Activated T-cell treated with anti-CD3 and anti-CD28 coated beads for 4 hours (primary cell): ENCODE measurements around the gene KCTD14.
"Not testable (repeated sequence)": the region's sequence is repeated elsewhere in the genome, so short reads cannot be mapped to it uniquely, and the experiment has no call there.

Experiments
- DNase-seq: peaks from one replicate; pipeline ENCODE4 v3.0.0-alpha.2; 2020

Gene KCTD14, protein sequence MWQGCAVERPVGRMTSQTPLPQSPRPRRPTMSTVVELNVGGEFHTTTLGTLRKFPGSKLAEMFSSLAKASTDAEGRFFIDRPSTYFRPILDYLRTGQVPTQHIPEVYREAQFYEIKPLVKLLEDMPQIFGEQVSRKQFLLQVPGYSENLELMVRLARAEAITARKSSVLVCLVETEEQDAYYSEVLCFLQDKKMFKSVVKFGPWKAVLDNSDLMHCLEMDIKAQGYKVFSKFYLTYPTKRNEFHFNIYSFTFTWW

DNA sequence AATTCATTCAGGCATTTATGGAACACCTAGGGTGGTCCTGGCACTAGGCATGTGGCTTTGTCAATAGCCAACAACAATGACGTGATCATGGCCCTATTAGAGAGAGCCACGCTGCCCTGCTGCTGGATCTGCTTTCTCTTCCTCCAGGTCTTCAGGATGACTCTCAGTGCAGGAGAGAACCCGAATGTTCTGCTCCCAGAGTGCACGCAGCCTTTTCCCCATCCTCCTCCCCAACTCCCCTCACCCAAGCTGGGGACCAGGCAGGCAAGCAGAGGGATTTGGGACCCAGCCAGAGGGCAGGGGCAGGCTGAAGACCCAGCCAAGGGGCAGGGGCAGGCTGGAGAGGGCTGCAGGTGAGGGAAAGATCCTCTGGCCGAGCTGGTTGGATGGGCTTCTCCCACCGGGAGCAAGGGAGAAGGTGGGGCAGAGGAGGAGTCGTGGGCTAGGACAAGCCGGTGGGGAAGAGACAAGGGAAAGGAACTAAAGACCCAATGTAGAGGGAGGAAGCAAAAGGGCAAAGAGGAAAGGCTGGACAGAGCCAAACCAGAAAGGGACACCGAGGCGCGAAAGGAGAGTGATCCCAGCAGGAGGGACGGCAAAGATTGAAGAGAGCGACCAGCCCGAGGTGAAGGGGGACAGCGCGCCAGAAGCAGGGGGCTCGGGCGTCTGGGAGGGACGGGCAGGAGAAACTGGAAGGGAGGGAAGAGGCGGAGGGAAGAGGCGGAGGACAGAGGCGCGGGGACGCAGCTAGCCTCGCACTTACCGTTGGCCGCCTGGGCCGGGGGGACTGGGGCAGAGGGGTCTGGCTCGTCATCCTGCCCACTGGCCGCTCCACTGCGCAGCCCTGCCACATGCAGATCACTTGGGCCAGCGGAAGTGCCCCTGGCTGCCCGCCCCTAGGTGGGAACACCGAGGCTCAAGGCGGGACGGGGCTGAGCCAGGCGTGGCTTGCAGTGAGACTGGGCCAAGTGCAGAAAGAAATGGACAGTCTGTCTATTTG is at the start of gene KCTD14:
Gene KCTD14 (minus strand): TSS at position 880 of the 1,000 bp plus-strand sequence. CDS start 27 bp downstream, at position 853.
- no peak for DNase-seq

DNA sequence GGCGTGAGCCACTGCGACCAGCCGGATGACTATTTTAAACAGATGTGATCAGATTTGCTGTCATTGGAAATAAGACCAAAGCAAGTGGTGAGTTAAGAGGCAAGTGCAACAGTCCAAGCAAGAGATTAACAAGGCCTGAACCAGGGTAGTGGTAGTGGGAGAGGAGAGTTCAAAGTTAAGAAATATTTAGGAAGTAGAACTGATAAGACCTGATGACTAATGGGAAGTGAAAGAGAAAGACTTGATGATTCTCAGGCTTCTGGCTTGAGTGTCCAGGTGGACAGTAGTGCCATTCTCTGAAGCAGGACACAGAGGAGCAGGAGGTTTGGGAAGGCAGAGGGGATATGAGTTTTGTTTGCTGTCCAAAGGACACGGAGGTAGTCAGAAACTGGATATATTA is 49.4 kb upstream of the KCTD14 start:
- no peak for DNase-seq

DNA sequence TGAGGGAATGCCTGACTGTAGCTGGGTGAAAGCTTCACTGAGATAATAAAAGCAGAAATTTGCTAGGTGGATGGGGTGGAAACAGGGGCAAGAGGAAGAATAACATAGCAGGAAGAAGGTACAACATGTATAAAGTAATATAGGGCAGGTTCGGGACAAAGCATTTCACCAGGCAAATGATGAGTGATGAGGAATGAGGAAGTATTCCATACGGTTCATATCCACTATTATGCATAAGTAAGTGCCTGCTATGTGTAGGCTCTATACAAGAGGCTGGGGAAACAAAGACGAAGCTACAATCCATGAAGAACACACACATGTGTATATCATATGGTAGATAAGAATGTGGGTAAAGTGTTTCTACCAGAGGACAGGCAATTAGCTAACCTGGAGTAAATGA is 48.6 kb upstream of the KCTD14 start:
- DNase-seq: no peak

DNA sequence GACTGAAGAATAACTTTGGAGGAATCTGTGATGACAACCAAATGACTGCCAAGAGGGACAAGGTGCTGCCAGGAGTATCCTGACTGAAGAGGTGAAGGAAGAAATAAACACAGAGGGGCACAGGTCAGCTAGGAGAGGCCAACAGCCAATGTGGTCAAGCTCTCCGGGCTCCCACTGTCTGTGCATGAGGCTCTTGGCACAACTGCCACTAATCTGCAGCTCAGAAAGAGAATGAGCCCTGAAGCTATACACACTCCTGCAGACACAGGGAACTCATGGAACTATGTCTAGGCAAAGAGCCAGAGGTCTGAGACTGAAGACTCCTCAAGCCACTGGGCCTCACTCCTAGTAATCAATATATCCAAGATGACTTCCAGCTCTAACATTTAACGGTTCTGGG is 47.5 kb upstream of the KCTD14 start:
- no peak for DNase-seq

DNA sequence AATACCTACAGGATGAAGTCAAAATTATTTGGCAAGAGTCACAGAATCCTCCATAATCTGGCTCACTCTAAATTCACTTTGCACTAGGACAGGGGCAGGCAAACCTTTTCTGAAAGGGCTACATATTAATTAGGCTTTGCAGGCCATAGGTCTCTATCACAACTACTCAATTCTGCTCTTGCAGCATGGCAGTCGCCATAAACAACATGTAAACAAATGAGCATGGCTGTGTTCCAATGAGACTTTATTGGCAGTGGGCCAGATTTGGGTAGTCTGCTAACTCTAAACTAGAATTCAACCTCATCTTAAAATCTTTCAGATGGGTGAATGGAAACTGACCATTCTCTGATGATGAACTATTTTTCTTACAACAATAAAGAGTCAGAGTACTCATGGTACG is 46.4 kb upstream of the KCTD14 start:
- no peak for DNase-seq

DNA sequence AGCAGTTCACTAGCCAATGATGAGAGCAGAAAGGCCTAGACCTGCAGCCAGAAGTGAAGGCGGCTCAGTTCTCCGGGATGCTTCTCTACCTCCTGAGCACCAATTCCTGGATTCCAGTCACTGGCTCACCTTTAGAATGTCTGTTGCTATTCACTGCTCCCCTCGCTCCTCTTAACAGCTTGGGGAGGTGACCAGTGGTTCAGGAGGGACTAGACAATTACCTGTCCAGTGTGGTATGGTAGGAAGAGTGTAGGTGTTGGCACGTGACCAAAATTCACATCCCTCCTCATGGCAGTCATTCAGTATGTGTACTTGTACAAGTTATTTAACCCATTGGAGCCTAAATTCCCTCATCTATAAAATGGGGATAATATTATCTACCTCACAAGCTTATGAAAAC is 44.6 kb upstream of the KCTD14 start:
- DNase-seq: no peak

DNA sequence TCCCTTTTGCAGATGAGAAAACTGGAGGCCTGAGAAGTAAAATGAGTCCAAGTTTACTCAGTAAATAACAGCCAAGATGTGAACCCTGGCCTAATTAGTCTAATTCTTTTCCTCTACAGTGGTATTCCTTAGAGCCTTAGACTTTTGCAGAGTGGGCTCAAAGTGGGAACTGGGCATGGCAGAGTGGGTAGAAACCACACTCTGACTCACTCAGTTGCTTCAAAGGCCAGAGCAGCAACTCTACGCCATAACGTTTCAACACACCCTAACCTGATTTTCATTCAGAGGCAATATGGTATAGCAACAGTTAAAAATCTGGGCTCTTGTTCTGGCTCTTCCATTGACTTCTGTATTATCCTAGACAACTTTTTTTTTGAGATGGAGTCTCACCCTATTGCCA is 43.4 kb upstream of the KCTD14 start:
- DNase-seq: no peak

DNA sequence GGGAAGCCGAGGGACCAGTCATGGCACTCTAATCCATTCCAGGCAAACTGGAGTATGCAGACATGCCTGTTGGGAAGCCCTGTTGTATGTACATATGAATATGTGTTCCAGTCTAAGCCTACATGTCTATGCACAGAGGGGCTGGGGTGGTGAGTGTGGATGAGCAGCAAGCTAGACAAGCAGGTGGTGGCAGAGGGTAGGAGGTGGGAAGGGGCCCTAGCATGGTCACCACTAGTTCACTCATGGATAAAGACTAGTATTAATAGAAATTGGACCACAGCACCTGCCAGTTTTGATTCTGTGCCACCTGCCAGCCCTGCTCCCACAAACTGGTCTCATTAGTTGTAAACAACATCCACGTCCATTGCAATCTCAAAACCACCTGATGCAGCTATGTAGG is 42.1 kb upstream of the KCTD14 start:
- no peak for DNase-seq

DNA sequence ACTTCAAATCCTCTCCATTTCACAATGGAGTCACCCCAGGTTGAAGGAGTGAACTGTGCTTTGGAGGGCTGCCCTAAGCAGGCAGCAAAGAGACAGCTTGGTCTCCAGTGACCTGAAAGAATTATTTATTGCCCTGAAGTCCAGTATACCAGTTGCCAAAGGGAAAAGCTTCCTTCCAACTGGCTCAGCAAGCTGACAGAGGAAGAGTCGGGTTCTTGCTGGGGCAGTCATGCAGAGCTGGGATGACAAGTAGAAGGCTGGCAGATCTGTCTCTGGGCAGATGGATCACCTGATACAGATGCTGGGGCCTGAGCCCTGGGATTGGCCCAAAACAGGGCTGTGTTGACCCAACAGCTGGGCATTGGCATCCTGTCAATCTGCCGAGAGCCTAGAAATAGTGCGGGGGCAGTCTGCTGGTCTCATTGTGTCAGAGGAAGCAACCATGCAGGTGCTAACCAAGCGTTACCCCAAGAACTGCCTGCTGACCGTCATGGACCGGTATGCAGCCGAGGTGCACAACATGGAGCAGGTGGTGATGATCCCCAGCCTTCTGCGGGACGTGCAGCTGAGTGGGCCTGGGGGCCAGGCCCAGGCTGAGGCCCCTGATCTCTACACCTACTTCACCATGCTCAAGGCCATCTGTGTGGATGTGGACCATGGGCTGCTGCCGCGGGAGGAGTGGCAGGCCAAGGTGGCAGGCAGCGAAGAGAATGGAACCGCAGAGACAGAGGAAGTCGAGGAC is 40.5 kb upstream of the KCTD14 start, which contains the start of gene THRSP:
Gene THRSP (plus strand): TSS at position 422 of the 742 bp plus-strand sequence. CDS start 21 bp downstream, at position 443.
- no peak for DNase-seq

DNA sequence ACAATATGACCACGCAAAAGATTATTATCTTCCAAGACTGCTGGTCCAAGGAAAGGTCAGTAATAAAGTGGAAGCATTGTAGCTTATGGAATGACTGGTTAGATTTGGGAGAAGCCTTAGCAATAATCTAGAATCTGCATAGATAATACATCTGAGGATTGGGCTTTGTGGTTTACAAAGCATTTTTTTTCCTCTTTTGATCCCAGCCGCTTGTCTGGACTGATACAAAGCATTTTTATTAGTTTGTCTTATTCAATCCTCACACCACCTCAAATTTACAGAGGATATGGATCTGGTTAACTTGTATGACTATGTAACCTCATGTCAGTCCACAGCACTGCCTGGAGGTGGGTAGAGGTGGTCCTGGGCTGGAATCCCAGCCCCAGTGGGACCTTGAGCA is 39.6 kb upstream of the KCTD14 start:
- DNase-seq: no peak

DNA sequence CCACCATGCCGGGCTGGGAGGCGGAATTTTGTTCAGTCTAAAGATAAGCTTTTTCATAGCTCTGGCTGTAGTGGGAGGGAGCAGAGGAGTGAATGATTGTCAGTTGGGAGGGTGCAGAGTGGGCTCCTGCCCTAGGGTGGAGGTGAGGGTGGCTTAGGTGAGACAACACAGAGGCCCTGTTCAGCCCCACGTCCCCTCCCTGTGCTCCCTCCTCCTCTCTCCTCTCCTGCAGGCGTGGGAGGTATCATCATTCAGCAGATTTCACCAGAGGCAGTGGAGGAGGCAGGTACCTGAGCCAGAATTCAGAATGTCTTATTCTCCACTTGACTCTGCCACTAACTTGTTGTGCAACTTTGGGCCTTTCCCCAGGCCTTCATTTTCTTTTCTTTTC is 38.8 kb upstream of the KCTD14 start:
- no peak for DNase-seq

DNA sequence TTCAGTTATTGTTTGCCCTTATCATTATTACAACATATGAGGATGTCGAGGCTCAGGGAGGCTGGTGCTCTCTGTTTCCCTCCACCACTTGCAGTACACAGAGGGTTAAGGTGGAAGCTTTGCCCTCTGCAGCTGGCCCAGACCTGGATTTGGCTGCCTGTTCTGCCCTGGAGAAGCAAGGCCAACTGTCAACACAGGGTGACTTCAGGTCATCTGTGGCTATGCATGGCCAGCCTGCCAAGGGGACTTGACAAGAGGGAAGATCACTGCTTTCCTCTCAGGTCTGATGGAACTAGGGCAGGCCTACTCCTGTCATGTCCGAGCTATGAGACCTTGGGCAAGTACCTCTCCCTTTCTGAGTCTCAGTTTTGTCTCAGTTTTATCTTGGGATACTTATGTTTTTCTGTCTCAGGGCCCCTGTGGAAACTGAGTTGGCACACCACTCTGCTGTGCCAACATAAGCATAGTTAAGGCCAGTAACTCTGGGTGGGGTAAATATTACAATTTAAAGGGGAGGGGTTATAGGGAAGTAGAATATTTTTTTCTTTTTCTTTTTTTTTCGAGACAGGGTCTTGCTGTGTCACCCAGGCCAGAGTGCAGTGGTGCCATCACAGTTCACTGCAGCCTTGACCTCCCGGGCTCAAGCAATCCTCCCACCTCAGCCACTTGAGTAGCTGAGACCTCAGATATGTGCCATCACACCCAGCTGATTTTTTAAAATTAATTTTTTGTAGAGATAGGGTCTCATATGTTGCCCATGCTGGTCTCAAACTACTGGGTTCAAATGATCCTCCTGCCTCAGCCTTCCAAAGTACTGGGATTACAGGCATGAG is 38.2 kb upstream of the KCTD14 start:
- DNase-seq: no peak

DNA sequence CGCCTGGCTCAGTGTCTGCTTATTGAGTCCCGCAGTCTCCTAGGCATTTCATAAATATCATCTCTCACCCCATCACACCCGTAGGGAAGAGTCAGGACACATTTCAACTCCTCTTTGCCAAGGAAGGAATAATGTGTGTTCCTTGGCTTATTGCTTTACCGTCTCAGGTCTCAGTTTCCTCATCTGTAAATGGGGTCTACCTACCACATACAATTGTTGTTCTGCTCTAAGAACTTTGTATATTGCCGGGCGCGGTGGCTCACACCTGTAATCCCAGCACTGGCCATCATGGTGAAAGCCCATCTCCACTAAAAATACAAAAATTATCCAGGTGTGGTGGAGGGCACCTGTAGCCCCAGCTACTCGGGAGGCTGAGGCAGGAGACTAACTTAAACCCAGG is 37.5 kb upstream of the KCTD14 start:
- DNase-seq: no peak

DNA sequence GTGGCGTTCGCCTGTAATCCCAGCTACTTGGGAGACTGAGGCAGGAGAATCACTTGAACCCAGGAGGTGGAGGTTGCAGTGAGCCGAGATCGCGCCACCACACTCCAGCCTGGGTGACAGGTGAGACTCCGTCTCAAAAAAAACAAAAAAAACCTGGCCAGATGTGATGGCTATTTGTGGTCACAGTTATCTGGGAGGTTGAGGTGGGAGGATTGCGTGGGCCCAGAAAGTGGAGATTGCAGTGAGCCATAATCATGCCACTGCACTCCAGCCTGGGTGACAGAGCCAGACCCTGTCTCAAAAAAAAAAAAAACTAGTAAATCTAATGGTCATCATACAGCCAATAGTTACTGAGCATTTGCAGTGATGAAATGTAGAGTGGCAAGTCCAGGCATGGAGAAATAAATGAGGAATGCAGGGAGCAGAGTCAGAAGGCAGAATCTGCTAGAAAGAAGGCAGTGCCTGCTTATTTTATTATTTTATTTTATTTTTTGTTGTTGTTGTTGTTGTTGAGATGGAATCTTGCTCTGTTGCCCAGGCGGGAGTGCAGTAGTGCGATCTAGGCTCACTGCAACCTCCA is 36.8 kb upstream of the KCTD14 start:
- not testable (repeated sequence) for DNase-seq

DNA sequence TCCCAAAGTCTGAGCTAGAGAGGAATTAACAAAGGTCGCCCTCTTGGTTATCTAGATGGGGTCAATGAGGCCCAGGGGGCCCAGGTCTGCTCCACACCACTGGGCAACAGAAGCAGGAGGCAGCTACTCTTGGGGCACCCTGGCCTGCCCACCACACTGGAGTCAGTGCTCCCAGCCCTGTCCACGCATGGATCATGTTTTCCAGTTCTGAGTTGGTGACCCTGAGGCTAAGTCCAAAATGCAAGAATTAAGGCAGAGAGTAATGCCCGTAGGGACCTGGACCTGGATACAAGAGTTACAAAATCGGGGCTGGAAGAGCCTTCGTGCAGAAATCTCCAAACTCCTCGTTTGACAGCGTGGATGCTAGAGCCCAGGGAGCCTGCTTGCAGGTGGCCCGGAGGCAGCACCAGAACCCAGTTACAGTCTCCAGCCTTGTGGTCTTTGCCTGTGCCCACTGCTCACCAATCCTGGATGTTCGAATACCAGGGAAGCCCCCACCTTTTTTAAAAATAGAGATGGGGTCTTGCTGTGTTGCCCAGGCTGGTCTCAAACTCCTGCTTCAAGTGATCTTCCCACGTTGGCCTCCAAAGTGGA is 34.5 kb upstream of the KCTD14 start:
- no peak for DNase-seq

DNA sequence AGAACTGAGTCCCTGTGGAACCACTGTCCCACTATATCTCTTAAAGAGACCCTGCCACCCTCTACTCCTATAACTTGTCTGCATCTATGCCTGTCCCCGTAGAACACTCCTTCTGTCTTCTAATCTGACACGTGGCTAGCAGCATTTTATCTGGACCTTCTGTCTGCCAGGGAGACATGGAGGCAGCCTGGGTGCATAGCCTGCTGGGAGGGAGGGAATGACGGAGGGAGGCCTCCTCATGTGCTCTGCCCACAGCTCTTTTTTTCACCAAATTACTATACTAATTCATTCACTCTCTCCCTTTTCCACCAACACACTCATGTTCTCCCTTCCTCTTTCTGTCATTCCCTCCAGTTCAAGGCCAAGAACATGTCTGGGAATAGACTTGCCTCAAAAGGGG is 33.0 kb upstream of the KCTD14 start:
- DNase-seq: no peak

DNA sequence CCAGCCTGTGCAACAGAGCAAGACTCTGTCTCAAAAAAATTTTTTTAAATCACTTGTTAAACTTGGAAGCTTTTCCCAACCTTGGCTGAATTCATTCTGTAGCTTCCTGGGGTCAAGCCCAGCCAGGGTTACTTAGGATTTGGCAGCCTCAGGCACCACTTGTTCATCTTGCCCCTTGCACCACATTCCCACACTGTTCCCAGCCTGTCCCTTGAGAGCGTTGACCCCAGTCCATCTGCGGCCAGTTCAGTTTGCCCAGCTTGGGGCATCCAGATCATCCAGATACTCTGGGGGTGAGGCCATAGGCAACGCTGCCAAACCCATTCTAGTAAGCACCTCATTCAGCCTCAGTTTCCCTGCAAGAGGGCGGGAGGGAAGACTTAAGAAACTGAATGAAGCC is 31.9 kb upstream of the KCTD14 start:
- DNase-seq: no peak

DNA sequence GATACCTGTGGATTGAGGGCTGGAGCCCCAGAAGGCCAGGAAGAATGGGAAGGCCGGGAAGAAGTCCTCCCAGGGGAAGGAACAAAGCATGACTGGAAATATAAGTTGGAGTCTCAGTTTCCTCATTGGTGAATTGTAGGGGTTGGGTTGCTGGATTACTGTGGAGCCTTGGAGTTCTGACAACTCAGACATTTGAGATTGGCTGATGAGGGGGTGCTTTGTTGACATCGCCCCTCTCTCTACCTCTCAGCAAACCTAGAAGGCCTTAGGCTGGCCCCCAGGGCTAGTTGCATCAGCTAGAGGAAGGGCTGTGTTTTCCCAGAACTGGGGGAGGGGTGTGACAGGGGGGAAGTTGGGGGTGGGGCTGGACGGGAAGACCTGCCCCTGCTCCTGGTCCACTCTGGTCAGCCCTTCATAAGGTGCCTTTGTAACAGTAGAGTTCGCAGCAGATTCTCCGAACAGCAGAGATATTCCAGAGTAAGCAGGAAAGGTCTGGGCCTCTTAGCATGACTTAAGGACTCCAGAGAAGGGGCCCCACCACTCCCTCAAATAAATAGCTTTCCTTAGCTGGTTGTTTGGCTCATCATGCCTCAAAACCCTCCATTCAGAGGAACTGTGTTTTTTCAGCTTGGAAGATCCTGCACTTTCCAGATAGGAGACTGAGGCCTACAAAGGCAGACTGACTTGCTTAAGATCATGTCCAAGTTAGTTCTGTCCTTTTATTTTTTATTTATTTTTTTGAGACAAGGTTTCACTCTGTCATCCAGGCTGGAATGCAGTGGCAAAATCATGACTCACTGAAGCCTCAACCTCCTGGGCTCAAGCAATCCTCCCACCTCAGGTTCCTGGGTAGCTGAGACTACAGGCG is 28.1 kb upstream of the KCTD14 start:
- DNase-seq: no peak

DNA sequence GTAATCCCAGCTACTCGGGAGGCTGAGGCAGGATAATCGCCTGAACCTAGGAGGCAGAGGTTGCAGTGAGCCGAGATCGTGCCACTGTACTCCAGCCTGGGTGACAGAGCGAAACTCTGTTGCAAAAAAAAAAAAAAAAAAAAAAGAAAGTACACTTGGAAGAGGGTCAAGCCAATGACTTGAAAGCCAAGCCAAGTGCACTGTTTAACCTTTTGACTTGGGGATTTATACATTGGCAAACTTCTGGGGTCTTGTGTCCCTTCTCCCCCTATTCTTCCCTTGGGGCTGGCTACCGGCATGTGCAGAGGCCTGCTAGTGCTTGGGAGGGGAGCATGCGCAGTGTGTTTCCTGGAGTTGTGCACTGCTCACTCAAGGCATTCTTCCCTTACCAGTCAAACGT is 26.3 kb upstream of the KCTD14 start:
- no peak for DNase-seq

DNA sequence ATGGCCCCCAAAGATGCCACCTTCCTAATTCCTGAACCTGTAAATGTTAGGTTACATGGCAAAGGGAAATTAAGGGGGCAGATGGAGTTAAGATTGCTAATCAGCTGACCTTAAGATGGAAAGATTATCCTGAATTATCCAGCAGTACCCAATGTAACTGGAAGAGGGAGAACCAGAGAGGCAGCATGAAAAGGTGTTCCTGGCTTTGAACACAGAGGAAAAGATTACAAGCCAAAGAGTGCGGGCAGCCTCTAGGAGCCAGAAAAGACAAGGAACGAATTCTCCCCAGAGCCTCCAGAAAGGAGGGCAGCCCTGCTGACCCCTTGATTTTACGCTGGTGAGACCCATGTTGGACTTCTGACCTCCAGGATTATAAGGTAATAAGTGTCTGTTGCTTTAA is 25.5 kb upstream of the KCTD14 start:
- no peak for DNase-seq

DNA sequence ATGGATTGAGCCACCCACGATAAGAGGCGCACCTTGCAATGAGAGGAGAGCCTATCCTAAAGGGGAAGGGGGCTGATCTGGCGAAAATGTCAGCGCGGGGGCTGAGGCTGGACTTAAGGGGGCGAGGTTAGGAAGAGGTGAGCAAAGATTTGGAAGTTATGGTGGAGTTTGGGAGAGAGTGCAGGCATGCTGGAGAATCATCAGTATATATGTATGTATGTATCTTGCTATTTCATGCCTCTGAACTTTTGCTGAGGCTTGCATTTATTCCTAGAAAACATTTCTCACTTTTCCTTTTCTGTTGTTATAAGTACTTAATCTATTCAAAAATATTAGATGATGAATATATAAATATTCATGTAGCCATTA is 23.4 kb upstream of the KCTD14 start:
- no peak for DNase-seq
